ENCODE data around the gene GCNT2. TPM values are rescaled to one million over a fixed set of nuclear protein-coding genes. Genes with fewer than 3 reads are reported as not detected.
"Not testable (repeated sequence)": the region's sequence is repeated elsewhere in the genome, so short reads cannot be mapped to it uniquely, and the experiment has no call there.

The GCNT2 gene
- total RNA-seq, 1 donor = 6.8 TPM

- H3K9me3 ChIP-seq (ENCODE audit: low read depth, low read length) = no peaks in the 10 kb centered on the region
- peaks cover 14% of the 10 kb centered on the region for H3K4me1 ChIP-seq (ENCODE audit: insufficient read depth, low read length)
- H3K4me3 ChIP-seq (ENCODE audit: low read length) = peak overlapping the region; percentile 12
- H3K27me3 ChIP-seq (ENCODE audit: insufficient read depth, low read length) = peaks cover 3% of the 10 kb centered on the region
Measured at GRCh38 chr6:10659699-10660348, 138.7 kb downstream of the GCNT2 start.

GRCh38 chr6:10660431-10661191, 139.5 kb downstream of the GCNT2 start:
- not testable (repeated sequence) for H3K9me3 ChIP-seq (ENCODE audit: low read depth, low read length); H3K27me3 ChIP-seq (ENCODE audit: insufficient read depth, low read length); H3K4me3 ChIP-seq (ENCODE audit: low read length); H3K4me1 ChIP-seq (ENCODE audit: insufficient read depth, low read length)

DNA sequence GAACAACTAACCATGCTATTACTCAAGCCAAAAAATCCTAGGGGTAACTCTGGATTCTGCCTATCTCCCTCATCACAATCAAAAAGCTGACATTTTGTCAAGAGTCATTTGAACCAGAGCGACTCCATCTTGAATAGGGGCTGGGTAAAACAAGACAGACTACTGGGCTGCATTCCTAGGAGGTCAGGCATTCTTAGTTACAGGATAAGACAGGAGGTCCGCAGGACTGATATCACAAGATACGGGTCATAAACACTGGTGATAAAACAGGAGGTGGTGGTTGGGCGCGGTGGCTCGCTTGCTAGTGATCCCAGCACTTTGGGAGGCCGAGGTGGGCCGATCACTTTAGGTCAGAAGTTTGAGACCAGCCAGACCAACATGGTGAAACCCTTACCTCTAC, 141.1 kb downstream of the GCNT2 start:
- Histone ChIP-seq H3K4me1 (ENCODE audit: insufficient read depth, low read length) (no peaks in the 10 kb centered on the region), H3K9me3 (ENCODE audit: low read depth, low read length) (no peaks in the 10 kb centered on the region), H3K27me3 (ENCODE audit: insufficient read depth, low read length) (no peaks in the 10 kb centered on the region), H3K4me3 (ENCODE audit: low read length) (no peak overlapping the region)

DNA sequence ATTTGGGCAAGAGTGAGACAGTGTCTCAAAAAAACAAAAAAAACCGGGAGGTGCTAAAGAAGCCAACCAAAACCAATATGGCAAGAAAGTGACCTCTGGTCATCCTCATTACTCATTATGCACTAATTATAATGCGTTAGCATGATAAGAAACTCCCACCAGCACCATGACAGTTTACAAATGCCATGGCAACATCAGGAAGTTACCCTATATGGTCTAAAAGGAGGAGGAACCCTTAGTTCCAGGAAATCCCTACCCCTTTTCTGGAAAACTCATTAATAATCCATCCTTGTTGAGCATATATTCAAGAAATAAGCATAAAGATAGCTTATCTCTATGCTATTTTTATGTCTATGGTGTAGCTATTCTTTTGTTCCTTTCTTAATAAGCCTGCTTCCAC, 141.6 kb downstream of the GCNT2 start:
- Histone ChIP-seq H3K9me3 (ENCODE audit: low read depth, low read length) (no peaks in the 10 kb centered on the region), H3K4me3 (ENCODE audit: low read length) (no peak overlapping the region), H3K27me3 (ENCODE audit: insufficient read depth, low read length) (no peaks in the 10 kb centered on the region), H3K4me1 (ENCODE audit: insufficient read depth, low read length) (no peaks in the 10 kb centered on the region)

GRCh38 chr6:10665595-10665994, 144.4 kb downstream of the GCNT2 start:
- H3K4me3 ChIP-seq (ENCODE audit: low read length); H3K4me1 ChIP-seq (ENCODE audit: insufficient read depth, low read length); H3K9me3 ChIP-seq (ENCODE audit: low read depth, low read length); H3K27me3 ChIP-seq (ENCODE audit: insufficient read depth, low read length): not testable (repeated sequence)

GRCh38 chr6:10668126-10668917, 147.2 kb downstream of the GCNT2 start:
- no peaks in the 10 kb centered on the region for H3K9me3 ChIP-seq (ENCODE audit: low read depth, low read length)
- H3K4me3 ChIP-seq (ENCODE audit: low read length) = no peak overlapping the region
- no peaks in the 10 kb centered on the region for H3K27me3 ChIP-seq (ENCODE audit: insufficient read depth, low read length)
- H3K4me1 ChIP-seq (ENCODE audit: insufficient read depth, low read length) = no peaks in the 10 kb centered on the region

GRCh38 chr6:10676403-10676802, 155.3 kb downstream of the GCNT2 start:
- no peak overlapping the region for H3K4me3 ChIP-seq (ENCODE audit: low read length)
- no peaks in the 10 kb centered on the region for H3K27me3 ChIP-seq (ENCODE audit: insufficient read depth, low read length)
- H3K9me3 ChIP-seq (ENCODE audit: low read depth, low read length) = no peaks in the 10 kb centered on the region
- H3K4me1 ChIP-seq (ENCODE audit: insufficient read depth, low read length) = no peaks in the 10 kb centered on the region

DNA sequence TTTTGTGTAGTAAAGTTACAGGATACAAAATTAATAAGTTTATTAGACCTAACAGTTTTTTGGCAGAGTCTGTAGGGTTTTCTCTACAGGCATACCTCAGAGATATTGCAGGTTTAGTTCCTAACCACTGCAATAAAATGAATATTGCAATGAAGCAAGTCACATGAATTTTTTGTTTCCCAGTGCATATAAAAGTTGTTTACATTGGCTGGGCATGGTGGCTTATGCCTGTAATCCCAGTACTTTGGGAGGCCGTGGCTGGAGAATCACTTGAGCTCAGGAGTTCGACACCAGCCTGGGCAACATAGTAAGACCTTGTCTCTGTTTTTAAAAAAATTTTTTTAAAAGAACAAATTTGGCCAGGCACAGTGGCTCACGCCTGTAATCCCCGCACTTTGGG, 157.3 kb downstream of the GCNT2 start:
- Histone ChIP-seq H3K4me3 (ENCODE audit: low read length) (no peak overlapping the region), H3K27me3 (ENCODE audit: insufficient read depth, low read length) (no peaks in the 10 kb centered on the region), H3K9me3 (ENCODE audit: low read depth, low read length) (no peaks in the 10 kb centered on the region), H3K4me1 (ENCODE audit: insufficient read depth, low read length) (peaks cover 6% of the 10 kb centered on the region)

Other genes with a start within 250 kb of the GCNT2 start
- gene TFAP2A, start 106.3 kb upstream of the GCNT2 start, total RNA-seq = not detected
- not detected for gene C6orf52, start 173.3 kb downstream of the GCNT2 start, total RNA-seq
- gene PAK1IP1, start 173.6 kb downstream of the GCNT2 start, total RNA-seq = 7.6 TPM
- gene TMEM14C, start 201.7 kb downstream of the GCNT2 start, total RNA-seq = 20.6 TPM
- 28.9 TPM for gene TMEM14B, start 226.5 kb downstream of the GCNT2 start, total RNA-seq

All from mononuclear cell (primary cell).